ENCODE measurements around the gene ADRM1. TPM values are rescaled to one million over a fixed set of nuclear protein-coding genes. Genes with fewer than 3 reads are reported as not detected.

Gene ADRM1
- total and polyA plus RNA-seq, 7 donors, result 61.3 to 130 (median 102) TPM

DNA sequence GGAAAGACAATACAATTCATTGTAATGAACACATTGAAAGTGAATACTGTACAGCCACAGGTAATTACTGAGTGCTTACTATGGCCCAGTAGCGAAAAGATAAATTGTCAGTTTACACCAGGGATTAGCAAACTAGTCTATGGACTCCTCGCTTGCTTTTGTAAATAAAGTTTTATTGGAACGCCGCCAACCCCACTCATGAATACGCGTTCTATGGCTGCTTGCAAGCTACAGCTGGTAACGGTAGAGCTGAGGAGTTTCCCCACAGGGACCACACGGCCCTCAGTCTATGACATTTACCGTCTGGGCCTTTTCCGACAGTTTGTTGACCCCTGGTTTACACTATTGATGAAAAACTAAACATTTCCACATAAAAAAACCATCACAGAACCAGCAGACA, 40.1 kb downstream of the ADRM1 start:
- H3K36me3 ChIP-seq, result peaks cover 26 to 98% (median 34%) of the 10 kb centered on the region in 4 donors
- intact Hi-C loops (cut with DNase I), result loop anchor here (5.0 kb wide), 1 partner anchor 34 kb away; no protein-coding TSS in a partner anchor
- peaks cover 0 to 6% (median 0%) of the 10 kb centered on the region in 4 donors for H3K4me1 ChIP-seq
- TF ChIP-seq EP300 (IDR thresholded peaks at IDR 0.05) (no peak), POLR2AphosphoS5 (IDR thresholded peaks at IDR 0.05) (peak in 2 of 4 donors; percentile 13 to 24)
- no peak for DNase-seq
- H3K27me3 ChIP-seq, result no peaks in the 10 kb centered on the region
- peak overlapping the region; percentile 31 to 63 (median 54) for H3K27ac ChIP-seq
- 52 to 72% methylated on average over 10 of the region's 10 CpGs for WGBS, 2 donors
- H3K4me3 ChIP-seq, result no peak overlapping the region
- H3K9me3 ChIP-seq, result no peaks in the 10 kb centered on the region

DNA sequence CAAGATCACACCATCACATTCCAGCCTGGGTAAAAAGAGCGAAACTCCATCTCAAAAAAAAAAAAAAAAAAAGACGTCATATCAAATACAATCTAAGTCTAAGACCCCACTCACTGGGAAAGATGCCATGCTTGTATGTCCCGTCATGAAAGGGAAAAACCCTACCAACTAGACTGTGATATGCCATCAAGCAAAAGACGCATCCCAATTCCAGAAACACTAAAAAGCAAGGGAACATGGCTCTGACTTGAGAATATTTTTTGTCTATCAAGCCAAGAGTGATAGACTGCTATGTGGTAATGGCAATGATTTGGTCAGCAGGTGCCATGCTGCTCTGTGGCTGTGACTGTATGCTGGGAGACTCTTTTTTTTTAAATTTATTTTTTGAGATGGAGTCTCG, 41.3 kb downstream of the ADRM1 start:
- intact Hi-C loops (cut with DNase I), result loop anchor here (5.0 kb wide), 1 partner anchor 33 kb away; no protein-coding TSS in a partner anchor
- DNase-seq, result no peak
- Histone ChIP-seq H3K9me3 (no peaks in the 10 kb centered on the region), H3K4me3 (no peak overlapping the region), H3K4me1 (peaks cover 0 to 6% (median 0%) of the 10 kb centered on the region in 4 donors), H3K36me3 (peaks cover 16 to 90% (median 29%) of the 10 kb centered on the region in 4 donors), H3K27me3 (no peaks in the 10 kb centered on the region), H3K27ac (peak overlapping the region in 3 of 4 donors; percentile 34 to 63 (median 49))
- no peak for TF ChIP-seq POLR2A (IDR thresholded peaks at IDR 0.05)
- TF ChIP-seq POLR2AphosphoS5 (IDR thresholded peaks at IDR 0.05), result peak in 1 of 4 donors; percentile 10
- WGBS, 2 donors, result 89 to 91% methylated on average over 5 of the region's 5 CpGs

DNA sequence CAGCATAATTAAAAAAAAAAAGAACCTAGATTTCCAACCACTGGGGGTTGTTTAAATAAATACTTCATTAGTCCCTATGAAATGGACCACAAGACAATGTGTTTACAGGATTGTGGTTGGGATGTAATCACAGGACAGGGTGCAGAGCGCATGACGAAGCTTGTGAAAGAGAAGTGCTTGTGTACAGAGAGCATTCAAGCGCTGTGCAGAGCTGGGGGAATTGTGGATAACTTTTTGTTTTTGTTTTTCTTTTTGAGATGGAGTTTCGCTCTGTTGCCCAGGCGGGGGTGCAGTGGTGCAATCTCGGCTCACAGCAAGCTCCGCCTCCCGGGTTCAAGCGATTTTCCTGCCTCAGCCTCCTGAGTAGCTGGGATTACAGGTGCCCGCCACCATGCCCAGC, 42.0 kb downstream of the ADRM1 start:
- intact Hi-C loops (cut with DNase I), result loop anchor here (5.0 kb wide), 2 partner anchors 33 to 37 kb away; no protein-coding TSS in a partner anchor

DNA sequence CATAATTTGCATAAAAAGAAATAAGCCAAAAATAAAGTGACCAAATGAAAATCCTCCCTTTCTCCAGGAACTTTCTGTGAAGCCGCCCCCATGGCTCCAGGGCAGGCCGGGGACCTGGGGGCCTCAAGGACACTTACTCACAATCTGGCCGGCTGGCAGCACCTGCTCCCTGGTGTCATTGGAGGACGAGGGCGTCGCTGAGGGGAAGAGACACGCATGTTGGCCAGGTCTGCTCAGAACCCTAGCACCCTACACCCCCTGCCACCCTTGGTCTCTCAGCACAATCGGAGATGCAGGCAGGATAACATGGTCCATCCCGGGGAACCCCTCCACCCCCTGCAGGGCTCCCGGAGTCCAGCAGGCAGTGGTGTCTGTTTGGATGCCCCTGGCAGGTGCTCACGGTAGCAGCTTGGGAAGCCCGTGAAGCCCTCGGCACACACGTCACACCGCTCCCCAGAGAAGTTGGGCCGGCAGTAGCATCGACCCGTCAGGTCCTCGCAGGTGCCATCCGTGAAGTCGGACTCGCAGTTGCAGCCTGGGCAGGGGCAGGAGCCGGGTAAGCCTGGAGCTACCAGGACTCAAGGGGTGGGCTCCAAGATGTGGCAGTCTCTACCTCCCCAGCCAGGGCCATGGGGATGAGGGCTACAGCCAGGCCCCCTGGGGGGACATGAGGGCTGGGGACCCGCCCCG, 43.0 kb downstream of the ADRM1 start:
- Histone ChIP-seq H3K27me3 (no peaks in the 10 kb centered on the region), H3K36me3 (peaks cover 16 to 84% (median 31%) of the 10 kb centered on the region in 4 donors), H3K4me3 (no peak overlapping the region), H3K9me3 (no peaks in the 10 kb centered on the region), H3K4me1 (peaks cover 0 to 6% (median 0%) of the 10 kb centered on the region in 4 donors), H3K27ac (peak overlapping the region in 3 of 4 donors; percentile 14 to 49 (median 25))
- 83 to 89% methylated on average over 25 of the region's 25 CpGs for WGBS, 2 donors
- no peak for DNase-seq
- intact Hi-C loops (cut with DNase I), result loop anchor here (5.0 kb wide), 1 partner anchor 39 kb away; no protein-coding TSS in a partner anchor
- TF ChIP-seq EP300 (IDR thresholded peaks at IDR 0.05) (no peak), POLR2A (IDR thresholded peaks at IDR 0.05) (no peak), POLR2AphosphoS5 (IDR thresholded peaks at IDR 0.05) (no peak)
- TF ChIP-seq, protein P1, sequence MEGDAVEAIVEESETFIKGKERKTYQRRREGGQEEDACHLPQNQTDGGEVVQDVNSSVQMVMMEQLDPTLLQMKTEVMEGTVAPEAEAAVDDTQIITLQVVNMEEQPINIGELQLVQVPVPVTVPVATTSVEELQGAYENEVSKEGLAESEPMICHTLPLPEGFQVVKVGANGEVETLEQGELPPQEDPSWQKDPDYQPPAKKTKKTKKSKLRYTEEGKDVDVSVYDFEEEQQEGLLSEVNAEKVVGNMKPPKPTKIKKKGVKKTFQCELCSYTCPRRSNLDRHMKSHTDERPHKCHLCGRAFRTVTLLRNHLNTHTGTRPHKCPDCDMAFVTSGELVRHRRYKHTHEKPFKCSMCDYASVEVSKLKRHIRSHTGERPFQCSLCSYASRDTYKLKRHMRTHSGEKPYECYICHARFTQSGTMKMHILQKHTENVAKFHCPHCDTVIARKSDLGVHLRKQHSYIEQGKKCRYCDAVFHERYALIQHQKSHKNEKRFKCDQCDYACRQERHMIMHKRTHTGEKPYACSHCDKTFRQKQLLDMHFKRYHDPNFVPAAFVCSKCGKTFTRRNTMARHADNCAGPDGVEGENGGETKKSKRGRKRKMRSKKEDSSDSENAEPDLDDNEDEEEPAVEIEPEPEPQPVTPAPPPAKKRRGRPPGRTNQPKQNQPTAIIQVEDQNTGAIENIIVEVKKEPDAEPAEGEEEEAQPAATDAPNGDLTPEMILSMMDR (IDR thresholded peaks at IDR 0.05), result no peak

More for the DNA sequence above, 42.0 kb downstream of the ADRM1 start:
- Histone ChIP-seq H3K4me1 (peaks cover 0 to 6% (median 0%) of the 10 kb centered on the region in 4 donors), H3K36me3 (peaks cover 16 to 84% (median 28%) of the 10 kb centered on the region in 4 donors), H3K27ac (peak overlapping the region in 3 of 4 donors; percentile 34 to 63 (median 49)), H3K27me3 (no peaks in the 10 kb centered on the region), H3K4me3 (no peak overlapping the region), H3K9me3 (no peaks in the 10 kb centered on the region)
- DNase-seq, result no peak
- 81 to 84% methylated on average over 10 of the region's 10 CpGs for WGBS, 2 donors
- TF ChIP-seq POLR2AphosphoS5 (IDR thresholded peaks at IDR 0.05) (no peak), POLR2A (IDR thresholded peaks at IDR 0.05) (no peak)

DNA sequence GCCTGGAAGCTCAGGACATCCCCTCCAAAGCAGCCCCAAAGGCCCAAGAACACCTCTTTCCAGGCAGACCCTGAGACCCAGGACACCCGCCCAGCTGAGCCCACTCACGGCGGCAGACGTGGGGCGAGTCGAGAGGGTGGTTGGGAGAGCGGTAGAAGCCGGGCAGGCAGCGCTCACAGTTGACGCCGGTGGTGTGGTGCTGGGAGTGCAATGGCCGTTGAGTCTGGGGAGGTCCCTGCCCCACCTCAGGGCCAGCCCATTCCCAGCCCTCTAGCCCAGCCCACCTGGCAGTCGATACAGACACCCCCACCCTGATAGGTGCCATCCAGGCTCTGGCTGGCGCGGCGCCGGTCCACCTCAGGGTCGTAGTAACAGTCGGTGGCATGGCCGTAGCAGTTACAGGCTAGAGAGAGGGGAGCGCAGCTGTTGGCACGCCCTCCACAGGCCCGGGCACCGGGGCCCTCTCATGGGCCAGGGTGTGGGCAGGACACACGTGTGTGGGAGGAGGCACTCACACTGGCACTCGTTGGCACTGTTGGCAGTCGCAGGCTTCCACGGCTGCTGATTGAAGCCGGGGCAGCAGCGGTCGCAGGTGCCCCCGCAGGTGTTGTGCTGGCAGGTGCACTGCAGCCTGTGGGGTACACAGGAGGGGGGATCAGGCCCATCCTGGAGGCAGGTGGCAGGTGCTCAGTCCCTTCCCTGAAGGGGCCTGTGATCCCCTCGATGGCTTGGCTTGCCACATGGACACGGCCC, 43.8 kb downstream of the ADRM1 start:
- peaks cover 21 to 84% (median 39%) of the 10 kb centered on the region in 4 donors for H3K36me3 ChIP-seq
- H3K27me3 ChIP-seq, result no peaks in the 10 kb centered on the region
- TF ChIP-seq, protein P1 (IDR thresholded peaks at IDR 0.05), result no peak
- no peak for TF ChIP-seq EP300 (IDR thresholded peaks at IDR 0.05)
- TF ChIP-seq POLR2AphosphoS5 (IDR thresholded peaks at IDR 0.05), result no peak
- no peak for TF ChIP-seq POLR2A (IDR thresholded peaks at IDR 0.05)
- WGBS, 2 donors, result 85 to 93% methylated on average over 34 of the region's 34 CpGs
- H3K4me3 ChIP-seq, result no peak overlapping the region
- H3K4me1 ChIP-seq, result peaks cover 0 to 6% (median 0%) of the 10 kb centered on the region in 4 donors
- intact Hi-C loops (cut with DNase I), result loop anchor here (5.0 kb wide), 1 partner anchor 39 kb away; no protein-coding TSS in a partner anchor
- H3K27ac ChIP-seq, result peak overlapping the region in 3 of 4 donors; percentile 25 to 49 (median 39)
- no peak for DNase-seq
- H3K9me3 ChIP-seq, result no peaks in the 10 kb centered on the region

DNA sequence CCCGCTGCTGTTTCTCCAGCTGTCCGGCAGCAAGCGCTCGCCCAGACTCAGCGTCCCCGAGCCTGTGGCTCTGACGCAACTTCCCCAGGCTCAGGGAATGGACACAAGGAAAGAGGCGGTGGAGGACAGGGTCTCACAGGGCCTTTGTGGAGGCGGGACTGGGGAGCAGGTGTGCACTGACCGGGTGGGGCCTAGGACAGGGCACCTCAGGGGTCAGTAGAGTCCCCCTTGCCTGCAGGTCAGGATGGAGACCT, 44.3 kb downstream of the ADRM1 start:
- Histone ChIP-seq H3K4me3 (no peak overlapping the region), H3K36me3 (peaks cover 26 to 84% (median 43%) of the 10 kb centered on the region in 4 donors), H3K27me3 (no peaks in the 10 kb centered on the region), H3K9me3 (no peaks in the 10 kb centered on the region), H3K27ac (peak overlapping the region in 2 of 4 donors; percentile 39 to 49), H3K4me1 (peaks cover 0 to 7% (median 3%) of the 10 kb centered on the region in 4 donors)
- no peak for DNase-seq
- TF ChIP-seq, protein P1 (IDR thresholded peaks at IDR 0.05), result no peak
- TF ChIP-seq POLR2AphosphoS5 (IDR thresholded peaks at IDR 0.05) (no peak), EP300 (IDR thresholded peaks at IDR 0.05) (no peak), POLR2A (IDR thresholded peaks at IDR 0.05) (no peak)
- intact Hi-C loops (cut with DNase I), result loop anchor here (5.0 kb wide), 1 partner anchor 40 kb away; no protein-coding TSS in a partner anchor
- WGBS, 2 donors, result 91 to 93% methylated on average over 10 of the region's 10 CpGs

Measured in sigmoid colon (tissue), 7 donors.